Activated CD4-positive, alpha-beta T cell treated with anti-CD3 and anti-CD28 coated beads for 36 hours (primary cell): ENCODE data around the gene TRPM2. TPM values are rescaled to one million over a fixed set of nuclear protein-coding genes. Genes with fewer than 3 reads are reported as not detected.
A peak's percentile ranks its signal among the peaks of the same experiment; 100 is the strongest.
"Not testable (repeated sequence)": the region's sequence is repeated elsewhere in the genome, so short reads cannot be mapped to it uniquely, and the experiment has no call there.

Experiments used
- ATAC-seq: fragments of 200-7000 bp; cut with Tn5 transposase; one replicate; pipeline ENCODE4 v1.10.0; 2021; ENCODE audit warnings: mild to moderate bottlenecking, moderate library complexity
- CTCF ChIA-PET: fragments of 350-600 bp; sonication (Branson Sonifier 250); formaldehyde crosslinking; loops from one replicate; lab custom pipeline; 2021; ENCODE audit warnings: antibody characterized with exemption; lab: Charles Lee
- POLR2A ChIA-PET: fragments of 350-600 bp; sonication (Branson Sonifier 250); formaldehyde crosslinking; loops from one replicate; lab custom pipeline; 2021; ENCODE audit warnings: antibody characterized with exemption, inconsistent platforms; lab: Charles Lee
- DNase-seq: peaks from one replicate; pipeline ENCODE4 v3.0.0-alpha.2; 2020
- H3K27ac Mint-ChIP-seq: one replicate; pipeline ENCODE4 v1.8.0; 2021; ENCODE audit warnings: mixed read lengths
- H3K27me3 Mint-ChIP-seq: one replicate; pipeline ENCODE4 v1.8.0; 2021; ENCODE audit warnings: mixed read lengths
- H3K36me3 Mint-ChIP-seq: one replicate; pipeline ENCODE4 v1.8.0; 2021; ENCODE audit warnings: low read depth, mixed read lengths
- H3K4me1 Mint-ChIP-seq: one replicate; pipeline ENCODE4 v1.8.0; 2021; ENCODE audit warnings: mixed read lengths
- H3K4me3 Mint-ChIP-seq: one replicate; pipeline ENCODE4 v1.8.0; 2021; ENCODE audit warnings: mild to moderate bottlenecking, moderate library complexity, mixed read lengths
- H3K9me3 Mint-ChIP-seq: one replicate; pipeline ENCODE4 v1.8.0; 2021; ENCODE audit warnings: low read depth, mixed read lengths
- intact Hi-C, 2 experiments: fragments of 100-400 bp; cut with DNase I in 1 of 2; cut with micrococcal nuclease in 1 of 2; formaldehyde crosslinking; loops; one replicate each; pipeline versions ENCODE4 v1.14.2 to v1.15.1; 2022 to 2024; cut with DNase I, micrococcal nuclease
- total RNA-seq, 2 experiments: library from RNA; stranded (reverse); gene quantifications; one replicate each; pipeline ENCODE4 v1.2.3, GENCODE V29; 2021

Gene TRPM2
- total RNA-seq, 2 experiments from 2014 or later = 1.5 to 1.7 TPM

DNA sequence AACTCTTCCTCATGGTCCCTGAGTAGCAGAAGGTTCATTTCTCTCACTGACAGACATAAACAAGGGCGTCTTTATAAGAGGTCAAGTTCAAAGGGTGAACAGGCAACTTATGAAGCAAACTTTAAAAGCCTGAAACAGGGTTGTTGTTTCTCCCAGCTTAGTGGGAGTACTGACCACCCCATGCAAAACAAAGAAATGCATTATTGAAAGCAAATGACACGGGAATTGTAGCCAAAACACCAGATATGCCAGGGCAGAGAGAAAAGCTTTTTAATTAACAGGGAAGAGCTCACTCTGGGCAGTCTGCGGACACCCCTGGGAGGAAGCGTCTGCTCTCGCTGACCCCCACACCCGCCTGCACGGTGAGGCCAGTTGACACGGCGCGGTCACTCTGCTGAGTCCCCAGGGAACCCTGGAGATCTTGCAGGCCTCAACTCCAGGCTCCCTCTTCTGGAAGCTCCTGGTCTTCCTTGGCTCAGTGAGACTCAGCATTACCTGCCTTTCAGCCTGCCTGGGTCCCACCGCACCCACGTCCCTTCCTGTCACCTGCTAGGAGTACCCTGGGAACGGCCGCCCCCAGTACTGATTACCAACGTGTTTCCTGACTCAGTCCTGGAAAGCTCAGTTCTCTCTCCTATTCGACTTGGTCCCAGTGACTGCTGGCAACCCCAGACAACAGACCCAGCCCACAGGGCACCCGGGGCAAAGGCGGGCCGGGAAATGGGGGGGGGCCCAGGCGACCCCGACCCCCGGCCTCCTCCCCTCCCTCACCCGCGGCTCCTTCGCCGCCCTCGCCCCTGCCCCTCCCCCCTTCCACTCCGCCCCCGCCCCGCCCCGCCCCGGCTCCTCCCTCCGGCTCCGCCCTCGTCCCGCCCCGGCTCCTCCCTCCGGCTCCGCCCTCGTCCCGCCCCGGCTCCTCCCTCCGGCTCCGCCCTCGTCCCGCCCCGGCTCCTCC is 15.2 kb upstream of the TRPM2 start:
- no peaks in the 10 kb centered on the region for H3K27me3 Mint-ChIP-seq
- H3K27ac Mint-ChIP-seq = no peak overlapping the region
- peaks cover 2% of the 10 kb centered on the region for H3K36me3 Mint-ChIP-seq
- peak; percentile 13 for ATAC-seq
- ChIA-PET CTCF (interaction anchor here (0.7 to 1.5 kb wide), 4 partner anchors 37 to 152 kb away, joined by 3 to 4 read pairs (median 3); no protein-coding TSS in a partner anchor), POLR2A (interaction anchor here (0.7 kb wide), 1 partner anchor 10 kb away, joined by 3 read pairs; no protein-coding TSS in a partner anchor)
- peak overlapping the region; percentile 13 for H3K4me3 Mint-ChIP-seq
- H3K4me1 Mint-ChIP-seq = peaks cover 18% of the 10 kb centered on the region
- DNase-seq = peak; percentile 64
- H3K9me3 Mint-ChIP-seq = no peaks in the 10 kb centered on the region
- intact Hi-C loops = loop anchor here (2.0 to 10.0 kb wide), 6 partner anchors 141 to 1889 kb away; partner anchors contain the start of genes PKNOX1 (in 2 of the 2) and LSS (in 1 of the 2)

DNA sequence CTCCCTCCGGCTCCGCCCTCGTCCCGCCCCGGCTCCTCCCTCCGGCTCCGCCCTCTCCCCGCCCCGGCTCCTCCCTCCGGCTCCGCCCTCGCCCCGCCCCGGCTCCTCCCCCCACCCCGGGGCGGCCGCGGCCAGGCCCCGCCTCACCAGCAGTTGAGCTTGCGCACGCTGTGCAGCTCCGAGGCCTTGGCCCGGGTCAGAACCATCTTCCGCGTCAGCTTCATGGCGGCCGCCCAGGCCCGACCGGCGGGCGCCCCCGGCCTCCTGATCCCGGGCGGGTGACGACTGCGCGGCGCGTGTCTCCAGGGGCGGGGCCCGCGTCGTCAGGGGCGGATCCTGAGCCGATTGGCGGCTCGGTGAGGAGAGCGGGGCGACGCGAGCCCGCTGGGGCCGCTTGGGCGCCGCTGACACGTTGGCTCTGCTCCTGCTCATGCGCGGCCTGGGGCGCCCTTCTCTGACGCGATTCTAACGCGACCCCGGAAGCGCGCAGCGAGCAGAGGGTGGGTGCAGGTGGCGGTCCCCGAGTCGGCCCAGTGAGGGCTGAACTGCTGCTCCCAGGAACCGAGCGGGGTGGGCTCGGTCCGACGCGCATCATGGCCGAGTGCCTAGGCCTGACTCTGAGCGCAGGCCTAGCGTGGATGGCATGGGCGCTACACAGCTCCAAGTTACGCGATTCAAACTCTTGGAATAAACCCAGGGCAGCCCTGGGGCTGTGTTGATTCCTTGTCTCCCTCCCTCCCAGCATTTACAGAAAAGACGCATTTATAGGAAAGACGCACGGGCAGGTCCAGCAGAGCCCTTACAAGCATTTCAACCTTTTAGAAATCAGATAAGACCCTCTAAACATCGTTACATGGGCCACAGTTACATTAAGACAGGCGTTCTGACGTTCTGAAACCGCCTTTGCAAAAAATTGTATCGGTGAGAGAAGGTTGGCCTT is 14.2 kb upstream of the TRPM2 start, which contains the start of gene CFAP410:
Gene CFAP410 (minus strand): TSS at position 420 of the 940 bp plus-strand sequence. CDS start 196 bp downstream, at position 224.
- POLR2A ChIA-PET = interaction anchor here (0.7 kb wide), 1 partner anchor 8 kb away, joined by 3 read pairs; no protein-coding TSS in a partner anchor
- intact Hi-C loops = loop anchor here (1.0 to 10.0 kb wide), 14 partner anchors 40 to 1888 kb away; partner anchors contain the start of genes PKNOX1 (in 2 of the 2), LRRC3 (in 1 of the 2), LSS (in 1 of the 2) and PTTG1IP (in 1 of the 2)
- Mint-ChIP-seq H3K4me3 (peak within 1 kb of the TSS; percentile 96), H3K27me3 (no peaks in the 10 kb centered on the region), H3K27ac (peak within 1 kb of the TSS; percentile 98), H3K36me3 (peaks cover 2% of the 10 kb centered on the region), H3K9me3 (no peaks in the 10 kb centered on the region), H3K4me1 (peaks cover 18% of the 10 kb centered on the region)
- peak; percentile 97 for DNase-seq
- CTCF ChIA-PET = interaction anchor here (0.7 to 1.5 kb wide), 6 partner anchors 38 to 536 kb away, joined by 3 to 4 read pairs (median 3); no protein-coding TSS in a partner anchor
- peak; percentile 97 for ATAC-seq

DNA sequence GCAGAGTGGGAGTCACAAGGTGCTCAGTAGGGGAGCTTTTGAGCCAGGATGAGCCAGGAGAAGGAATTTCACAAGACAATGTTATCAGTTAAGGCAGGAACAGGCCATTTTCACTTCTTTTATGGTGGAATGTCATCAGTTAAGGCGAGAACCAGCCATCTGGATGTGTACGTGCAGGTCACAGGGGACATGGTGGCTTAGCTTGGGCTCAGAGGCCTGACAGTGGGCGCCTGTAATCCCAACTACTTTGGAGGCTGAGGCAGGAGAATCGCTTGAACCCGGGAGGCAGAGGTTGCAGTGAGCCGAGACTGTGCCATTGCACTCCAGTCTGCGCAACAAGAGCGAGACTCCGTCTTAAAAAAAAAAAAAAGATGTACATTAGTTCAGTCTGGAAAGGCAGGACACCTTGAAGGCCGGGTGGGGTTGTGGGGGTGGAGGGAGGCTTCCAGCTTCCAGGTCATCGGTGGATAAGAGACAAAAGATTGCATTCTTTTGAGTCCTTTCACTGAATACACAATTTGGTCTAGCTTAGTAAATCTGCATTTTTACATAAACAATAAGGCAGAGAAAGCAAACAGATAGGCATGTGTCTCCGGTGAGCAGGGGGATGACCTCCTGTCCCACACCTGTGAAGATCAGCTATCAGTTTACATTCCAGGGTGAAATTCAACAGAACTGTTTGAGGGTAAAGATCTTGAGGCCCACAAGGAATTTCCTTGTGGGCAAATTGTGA is 11.5 kb upstream of the TRPM2 start:
- H3K4me1 Mint-ChIP-seq = peaks cover 18% of the 10 kb centered on the region
- ChIA-PET CTCF (interaction anchor here (0.6 to 2.4 kb wide), 3 partner anchors 12 to 80 kb away, joined by 3 to 9 read pairs (median 3); partner anchors contain the start of gene TRPM2), POLR2A (interaction anchor here (1.3 kb wide), 1 partner anchor 88 kb away, joined by 3 read pairs; no protein-coding TSS in a partner anchor)
- H3K4me3 Mint-ChIP-seq, H3K27me3 Mint-ChIP-seq, intact Hi-C loops, H3K36me3 Mint-ChIP-seq, H3K9me3 Mint-ChIP-seq, ATAC-seq, DNase-seq, H3K27ac Mint-ChIP-seq: not testable (repeated sequence)

DNA sequence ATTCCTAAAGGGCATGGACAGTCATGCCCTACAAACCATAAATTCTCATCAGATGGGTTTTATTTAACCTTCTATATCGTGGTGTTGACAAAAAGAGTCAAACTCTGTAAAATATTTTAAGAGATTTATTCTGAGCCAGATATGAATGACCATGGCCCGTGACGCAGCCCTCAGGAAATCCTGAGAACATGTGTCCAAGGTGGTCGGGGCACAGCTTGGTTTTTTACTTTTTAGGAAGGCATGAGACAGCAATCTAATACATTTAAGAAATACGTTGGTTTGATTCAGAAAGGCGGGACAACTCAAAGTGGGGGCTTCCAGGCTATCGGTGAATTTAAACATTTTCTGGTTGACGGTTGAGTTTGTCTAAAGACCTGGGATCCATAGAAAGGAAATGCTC is 10.4 kb upstream of the TRPM2 start:
- DNase-seq, H3K4me3 Mint-ChIP-seq, intact Hi-C loops, ATAC-seq, H3K9me3 Mint-ChIP-seq, H3K27me3 Mint-ChIP-seq, POLR2A ChIA-PET, H3K36me3 Mint-ChIP-seq, H3K27ac Mint-ChIP-seq: not testable (repeated sequence)
- H3K4me1 Mint-ChIP-seq = peaks cover 14% of the 10 kb centered on the region
- CTCF ChIA-PET = interaction anchor here (0.5 to 2.4 kb wide), 2 partner anchors 10 to 52 kb away, joined by 3 to 9 read pairs; partner anchors contain the start of gene TRPM2

DNA sequence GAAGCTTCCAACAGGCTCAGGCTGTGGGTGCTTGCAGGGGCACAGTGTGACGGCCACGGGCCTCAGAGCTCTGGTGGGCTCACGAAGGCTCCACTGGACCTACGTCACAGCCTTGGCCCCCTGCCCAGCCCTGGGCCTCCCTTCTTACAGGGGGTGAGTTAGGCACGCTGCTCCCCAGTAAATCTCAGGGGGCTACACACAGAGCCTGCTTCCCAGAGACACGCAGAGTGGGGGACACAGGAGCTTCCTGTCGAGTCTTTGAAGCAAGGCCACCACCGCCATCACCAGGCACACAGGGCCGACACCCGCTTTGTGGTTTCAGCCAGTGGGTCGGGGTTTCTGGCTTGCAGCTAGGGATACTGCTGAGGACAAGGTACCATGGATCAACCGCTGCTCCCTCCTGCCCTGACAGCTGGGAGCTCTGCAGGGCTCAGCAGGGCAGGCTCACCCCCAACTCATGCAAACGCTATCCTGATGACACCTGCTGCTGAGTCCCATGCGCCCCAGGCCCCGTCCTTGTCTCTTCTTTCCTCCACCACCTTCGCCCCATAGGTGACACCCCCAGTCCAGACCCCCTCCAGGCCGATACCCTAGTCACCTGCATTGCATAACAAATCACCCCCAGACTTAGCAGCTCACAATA is 8.8 kb upstream of the TRPM2 start:
- Mint-ChIP-seq H3K4me1 (peaks cover 9% of the 10 kb centered on the region), H3K4me3 (no peak overlapping the region), H3K27me3 (peaks cover 5% of the 10 kb centered on the region), H3K9me3 (no peaks in the 10 kb centered on the region), H3K36me3 (no peaks in the 10 kb centered on the region), H3K27ac (no peak overlapping the region)
- CTCF ChIA-PET = interaction anchor here (0.6 to 2.4 kb wide), 2 partner anchors 9 to 154 kb away, joined by 3 to 9 read pairs; partner anchors contain the start of gene TRPM2
- DNase-seq (no peak), ATAC-seq (no peak)
- POLR2A ChIA-PET = no interaction called here
- intact Hi-C loops = no loop called here

DNA sequence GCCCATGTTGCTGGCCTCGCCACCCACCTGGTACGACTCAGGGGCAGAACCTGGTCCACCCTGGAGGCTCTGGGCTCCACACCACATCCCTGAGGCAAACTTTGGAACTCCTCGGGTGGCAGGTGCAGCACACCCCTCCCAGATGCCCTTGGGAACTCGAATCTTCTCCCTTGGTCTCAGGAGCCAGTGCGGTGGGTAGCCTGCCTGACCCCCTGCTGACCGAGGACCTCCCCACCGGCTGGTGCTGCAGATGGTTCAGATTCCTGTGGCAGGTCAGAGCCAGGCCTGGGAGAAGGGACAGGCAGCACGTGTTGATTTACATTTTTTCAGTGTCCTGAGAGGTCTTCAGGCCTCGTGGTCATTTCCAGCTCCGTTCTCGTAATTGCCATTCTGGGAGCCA is 7.9 kb upstream of the TRPM2 start:
- ChIA-PET CTCF (no interaction called here), POLR2A (no interaction called here)
- no peak for ATAC-seq
- intact Hi-C loops = no loop called here
- Mint-ChIP-seq H3K36me3 (no peaks in the 10 kb centered on the region), H3K27ac (no peak overlapping the region), H3K4me3 (no peak overlapping the region), H3K9me3 (no peaks in the 10 kb centered on the region), H3K4me1 (peaks cover 2% of the 10 kb centered on the region), H3K27me3 (peaks cover 5% of the 10 kb centered on the region)
- no peak for DNase-seq

DNA sequence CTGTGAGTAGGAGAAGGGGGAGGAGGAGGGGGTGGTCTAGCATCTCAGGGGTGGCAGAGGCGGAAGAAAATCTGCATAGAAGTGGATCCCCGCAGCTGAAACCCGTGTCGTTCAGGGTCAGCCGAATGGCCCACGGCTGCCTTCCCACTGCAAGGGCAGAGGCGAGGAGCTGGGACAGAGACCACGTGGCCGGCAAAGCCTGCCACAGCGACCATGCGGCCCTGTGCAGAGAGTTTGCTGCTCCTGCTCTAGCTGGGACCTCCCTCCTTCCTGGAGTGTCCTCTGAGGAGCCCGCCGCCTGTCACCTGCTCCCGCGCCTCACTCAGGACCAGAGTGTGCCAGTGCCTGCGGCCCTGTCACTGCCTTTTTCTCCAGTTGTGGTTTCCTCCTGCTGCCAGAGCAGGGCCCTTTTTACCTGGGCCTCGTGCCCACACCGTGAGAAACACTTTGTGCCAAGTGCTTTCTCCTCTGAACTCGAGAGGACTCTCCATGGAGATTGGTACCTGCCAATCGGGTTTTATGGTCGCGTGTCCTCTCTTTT is 5.4 kb upstream of the TRPM2 start:
- CTCF ChIA-PET = no interaction called here
- H3K27ac Mint-ChIP-seq = no peak overlapping the region
- DNase-seq = no peak
- POLR2A ChIA-PET = interaction anchor here (0.6 kb wide), 1 partner anchor 9 kb away, joined by 3 read pairs; no protein-coding TSS in a partner anchor
- H3K4me3 Mint-ChIP-seq = no peak overlapping the region
- no peaks in the 10 kb centered on the region for H3K36me3 Mint-ChIP-seq
- peaks cover 8% of the 10 kb centered on the region for H3K27me3 Mint-ChIP-seq
- ATAC-seq = no peak
- H3K9me3 Mint-ChIP-seq = no peaks in the 10 kb centered on the region
- H3K4me1 Mint-ChIP-seq = peaks cover 8% of the 10 kb centered on the region
- intact Hi-C loops = no loop called here

DNA sequence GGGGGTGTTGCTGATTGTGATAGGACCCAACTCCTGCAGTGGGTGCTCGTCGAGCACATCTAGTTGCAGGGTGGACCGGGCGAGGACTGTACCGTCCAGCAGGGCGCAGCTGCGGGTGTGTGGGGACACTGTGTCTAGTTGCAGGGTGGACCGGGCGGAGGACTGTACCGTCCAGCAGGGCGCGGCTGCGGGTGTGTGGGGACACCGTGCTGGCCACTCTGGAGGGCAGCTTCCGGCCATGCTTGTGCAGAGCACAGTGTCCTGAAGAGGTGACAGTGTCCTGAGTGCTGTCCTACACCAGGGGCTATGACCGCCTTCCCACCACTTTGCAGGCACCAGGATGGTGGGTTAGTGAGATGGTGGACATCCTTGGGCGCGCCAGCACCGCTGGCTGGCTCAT is 4.6 kb upstream of the TRPM2 start:
- no peaks in the 10 kb centered on the region for H3K9me3 Mint-ChIP-seq
- DNase-seq (no peak), ATAC-seq (no peak)
- intact Hi-C loops = no loop called here
- ChIA-PET CTCF (no interaction called here), POLR2A (no interaction called here)
- no peak overlapping the region for H3K4me3 Mint-ChIP-seq
- peaks cover 8% of the 10 kb centered on the region for H3K27me3 Mint-ChIP-seq
- no peaks in the 10 kb centered on the region for H3K36me3 Mint-ChIP-seq
- H3K4me1 Mint-ChIP-seq = peaks cover 17% of the 10 kb centered on the region
- H3K27ac Mint-ChIP-seq = no peak overlapping the region

DNA sequence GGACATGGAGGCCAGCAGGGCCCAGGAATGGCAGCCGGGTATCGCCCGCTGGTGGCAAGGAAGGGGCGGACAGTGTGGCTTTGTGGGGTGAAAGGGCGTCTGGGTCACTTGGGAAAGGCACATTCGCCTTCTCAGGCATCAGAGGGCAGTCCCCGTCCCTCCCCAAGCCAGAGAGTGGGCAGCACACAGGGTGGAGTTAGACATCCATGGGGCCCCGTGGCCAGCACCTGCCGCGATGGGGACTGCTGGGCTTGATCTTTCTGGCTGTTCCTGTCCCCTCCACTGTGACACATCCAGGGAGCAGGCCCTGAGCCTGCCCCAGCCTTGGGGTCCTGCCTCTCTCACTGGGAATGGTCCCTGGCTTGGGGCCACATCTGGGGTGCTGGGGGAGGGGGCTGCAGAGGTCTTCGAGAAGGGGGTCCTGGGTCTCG is 4.0 kb upstream of the TRPM2 start:
- H3K27ac Mint-ChIP-seq = no peak overlapping the region
- H3K36me3 Mint-ChIP-seq = no peaks in the 10 kb centered on the region
- H3K4me1 Mint-ChIP-seq = peaks cover 23% of the 10 kb centered on the region
- intact Hi-C loops = no loop called here
- H3K27me3 Mint-ChIP-seq = peaks cover 8% of the 10 kb centered on the region
- ChIA-PET CTCF (no interaction called here), POLR2A (no interaction called here)
- ATAC-seq = no peak
- H3K4me3 Mint-ChIP-seq = no peak overlapping the region
- no peaks in the 10 kb centered on the region for H3K9me3 Mint-ChIP-seq
- no peak for DNase-seq
